Right ventricle myocardium inferior (tissue), 1 donor: ENCODE results near the gene PRAMEF7. TPM values are rescaled to one million over a fixed set of nuclear protein-coding genes. Genes with fewer than 3 reads are reported as not detected.
"Not testable (repeated sequence)": the region's sequence is repeated elsewhere in the genome, so short reads cannot be mapped to it uniquely, and the experiment has no call there.

Source experiments
- ATAC-seq: fragments of 200-7000 bp; cut with Tn5 transposase; one replicate; pipeline ENCODE4 v1.9.1; 2020; ENCODE audit warnings: mild to moderate bottlenecking, moderate library complexity
- DNase-seq: peaks from one replicate; pipeline ENCODE4 v3.0.0; 2021; ENCODE audit errors: missing footprints
- intact Hi-C: fragments of 100-400 bp; cut with DNase I; formaldehyde crosslinking; loops from one replicate; pipeline ENCODE4 v1.11.0; 2022
- long read RNA-seq: library from polyadenylated mRNA; unstranded; transcript quantifications from one replicate; pipeline ENCODE4 v2.0.0, GENCODE V29; 2021
- total RNA-seq: library from RNA; stranded (reverse); fragmentation: NEBNext Ultra II Directional; extraction: Animal tissue kit (Norgen Biotek cat#: 25700); gene quantifications from one replicate; pipeline ENCODE4 v1.2.1, GENCODE V29; 2021
- donor health status: DM: no; HTN: yes; CAD: no; lungs with severe emphysema.

Gene PRAMEF7
- total RNA-seq: not detected
- long read RNA-seq: 0 reads

DNA sequence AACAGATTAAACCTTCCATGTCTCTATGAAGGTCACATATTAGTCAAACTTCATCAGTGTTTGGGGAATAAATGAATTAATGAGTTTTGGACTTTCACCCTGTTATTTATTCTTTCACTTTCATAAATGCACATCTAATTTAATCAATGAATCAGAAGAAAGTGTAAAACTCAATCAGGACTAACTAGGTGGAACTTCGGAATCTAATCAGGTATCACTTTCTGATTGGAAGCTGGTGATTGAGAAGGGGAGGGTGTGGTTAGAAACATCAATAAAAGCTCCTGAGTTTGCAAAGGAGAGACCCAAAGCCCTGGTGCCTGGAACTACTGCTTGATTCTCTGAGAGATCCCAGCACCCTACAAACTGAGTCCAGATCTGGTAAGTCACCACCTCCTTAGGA lies at the start of gene PRAMEF7:
TSS of gene PRAMEF7 (plus strand) at position 301 of the 400 bp plus-strand sequence. CDS start 1,083 bp downstream, outside the sequence.
- intact Hi-C loops: not testable (repeated sequence)

DNA sequence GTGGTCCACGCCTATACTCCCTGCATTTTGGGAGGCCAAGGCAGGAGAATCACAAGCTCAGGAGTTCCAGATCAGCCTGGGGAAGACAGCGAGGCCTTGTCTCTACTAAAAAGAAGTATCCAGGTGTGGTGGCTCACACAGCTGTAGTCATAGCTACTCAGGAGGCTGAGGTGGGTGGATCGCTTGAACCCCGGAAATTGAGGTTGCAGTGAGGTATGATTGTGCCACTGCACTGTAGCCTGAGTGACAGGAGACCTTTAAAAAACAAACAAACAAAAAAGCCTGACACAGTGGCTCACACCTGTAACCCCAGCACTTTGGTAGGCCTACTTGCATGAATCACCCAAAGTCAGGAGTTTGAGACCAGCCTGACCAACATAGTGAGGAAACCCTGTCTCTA lies 38.0 kb upstream of the PRAMEF7 start:
- intact Hi-C loops, ATAC-seq, DNase-seq: not testable (repeated sequence)

More for the DNA sequence above, at the start of gene PRAMEF7:
- not testable (repeated sequence) for ATAC-seq, DNase-seq

DNA sequence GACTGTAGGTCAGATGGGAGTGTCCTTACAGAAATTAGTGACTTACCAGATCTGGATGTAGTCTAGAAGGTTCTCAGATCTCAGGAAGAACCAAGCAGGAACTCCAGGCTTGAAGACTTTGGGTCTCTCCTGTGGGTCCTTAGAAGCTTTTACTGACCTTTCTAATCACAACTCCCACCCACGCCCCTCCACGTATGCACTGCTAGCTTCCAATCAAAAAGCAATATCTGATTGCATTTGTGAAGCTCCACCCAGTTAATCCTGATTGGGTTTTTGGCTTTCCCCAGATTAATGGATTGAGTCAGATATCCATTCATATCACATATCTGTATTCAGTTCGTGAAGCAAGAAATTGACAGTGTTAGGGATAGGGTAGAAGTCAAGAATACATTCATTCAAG lies 30.3 kb upstream of the PRAMEF7 start, which contains the start of gene PRAMEF4:
TSS of gene PRAMEF4 (minus strand) at position 101 of the 400 bp plus-strand sequence. CDS start 2,807 bp downstream, outside the sequence.
- intact Hi-C loops, ATAC-seq, DNase-seq: not testable (repeated sequence)

DNA sequence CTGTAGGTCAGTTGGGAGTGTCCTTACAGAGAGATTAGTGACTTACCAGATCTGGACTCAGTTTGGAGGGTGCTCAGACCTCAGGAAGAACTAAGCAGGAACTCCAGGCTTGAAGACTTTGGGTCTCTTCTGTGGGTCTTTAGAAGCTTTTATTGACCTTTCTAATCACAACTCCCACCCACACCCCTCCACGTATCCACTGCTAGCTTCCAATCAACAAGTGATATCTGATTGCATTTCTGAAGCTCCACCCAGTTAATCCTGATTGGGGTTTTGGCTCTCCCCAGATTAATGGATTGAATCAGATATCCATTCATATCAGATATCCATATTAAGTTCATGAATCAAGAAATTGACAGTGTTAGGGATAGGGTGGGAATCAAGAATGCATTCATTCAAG lies 18.2 kb upstream of the PRAMEF7 start, which contains the start of gene PRAMEF10:
TSS of gene PRAMEF10 (minus strand) at position 101 of the 400 bp plus-strand sequence. CDS start 2,423 bp downstream, outside the sequence.
- ATAC-seq, DNase-seq, intact Hi-C loops: not testable (repeated sequence)

DNA sequence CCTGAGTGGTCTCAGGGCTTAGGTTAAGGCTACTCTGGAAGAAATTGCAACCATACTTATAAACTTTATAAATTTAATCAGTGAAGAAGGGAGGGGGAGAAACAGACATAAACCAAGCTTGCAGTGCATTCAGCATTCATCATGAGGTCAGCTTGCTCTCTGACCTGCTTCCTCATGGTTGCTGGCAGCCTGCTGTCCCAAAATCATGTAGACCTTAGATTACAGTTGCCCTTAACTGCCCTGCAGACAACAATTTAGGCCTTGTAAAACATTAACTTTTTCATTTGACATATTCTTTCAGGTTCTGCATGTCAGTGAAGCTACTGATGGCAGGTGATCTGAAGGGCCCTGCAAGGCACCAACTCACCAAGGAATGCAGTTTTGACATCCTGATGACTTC lies 17.2 kb upstream of the PRAMEF7 start:
- ATAC-seq, DNase-seq, intact Hi-C loops: not testable (repeated sequence)

DNA sequence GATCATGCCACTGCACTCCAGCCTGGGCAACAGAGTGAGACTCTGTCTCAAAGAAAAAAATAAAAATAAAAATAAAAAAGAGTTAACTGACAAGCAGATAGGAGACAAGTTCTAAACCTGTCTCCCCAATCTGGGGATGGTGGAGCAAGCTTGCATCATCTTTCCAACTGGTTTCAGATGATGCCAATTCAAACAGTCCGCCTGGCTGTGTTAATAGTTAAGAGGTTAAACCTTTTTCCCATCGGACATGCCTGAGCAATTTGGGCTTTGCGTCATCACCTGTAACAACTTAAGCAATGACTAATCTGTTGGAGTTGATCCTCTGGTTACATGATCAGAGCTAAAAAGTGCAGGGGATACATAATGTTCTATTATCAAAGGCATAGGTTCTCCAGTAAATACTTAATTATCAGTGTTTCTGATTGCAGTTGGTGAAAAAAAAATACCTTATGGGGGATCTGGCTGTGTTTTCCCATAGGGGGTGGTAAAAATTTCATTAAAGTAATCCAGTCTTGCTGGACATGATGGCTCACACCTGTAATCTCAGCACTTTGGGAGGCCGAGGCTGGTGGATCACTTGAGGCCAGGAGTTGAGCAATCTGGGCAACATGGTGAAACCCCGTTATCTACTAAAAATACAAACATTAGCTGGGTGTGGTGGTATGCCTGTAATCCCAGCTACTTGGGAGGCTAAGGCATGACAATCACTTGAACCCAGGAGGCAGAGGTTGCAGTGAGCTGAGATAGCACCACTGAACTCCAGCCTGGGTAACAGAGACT lies 12.4 kb upstream of the PRAMEF7 start:
- ATAC-seq, intact Hi-C loops, DNase-seq: not testable (repeated sequence)

DNA sequence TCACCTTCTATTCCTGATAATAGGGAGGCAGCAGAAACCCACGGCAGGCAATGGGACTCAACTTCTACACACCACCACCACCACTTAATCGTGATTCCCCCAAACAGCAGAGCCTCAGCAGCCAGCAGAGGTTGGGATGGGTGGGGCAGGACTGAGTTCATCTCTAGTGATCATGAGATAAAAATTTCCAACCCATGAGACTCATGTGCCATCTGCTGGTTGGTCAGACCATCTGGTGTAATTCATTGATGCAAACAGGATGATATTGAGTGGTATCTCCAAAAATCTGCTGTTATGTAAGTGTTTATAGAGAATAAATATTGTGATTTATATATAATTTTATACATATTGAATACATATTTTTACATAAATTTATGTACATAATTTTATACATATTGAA lies 5.3 kb downstream of the PRAMEF7 start:
- DNase-seq, intact Hi-C loops, ATAC-seq: not testable (repeated sequence)

DNA sequence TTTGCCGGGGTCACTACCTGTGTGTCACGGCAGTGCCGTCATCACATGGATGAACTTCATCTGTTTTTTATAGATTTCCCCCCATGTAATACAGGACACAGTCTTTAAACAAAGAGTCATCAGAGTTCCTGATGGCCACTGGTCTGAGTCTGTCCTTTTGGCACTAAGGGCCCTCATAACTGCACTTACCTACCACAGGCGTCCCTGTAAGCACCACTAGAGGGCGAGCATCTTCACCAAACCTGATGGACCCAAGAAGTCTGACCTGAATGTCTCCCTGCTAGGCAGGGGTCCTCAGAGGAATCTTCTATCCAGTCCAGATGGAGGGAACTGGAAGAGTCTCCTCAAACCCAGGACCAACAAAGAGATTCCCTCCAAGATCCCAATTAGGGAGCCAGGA lies 8.0 kb downstream of the PRAMEF7 start:
- DNase-seq, ATAC-seq, intact Hi-C loops: not testable (repeated sequence)

DNA sequence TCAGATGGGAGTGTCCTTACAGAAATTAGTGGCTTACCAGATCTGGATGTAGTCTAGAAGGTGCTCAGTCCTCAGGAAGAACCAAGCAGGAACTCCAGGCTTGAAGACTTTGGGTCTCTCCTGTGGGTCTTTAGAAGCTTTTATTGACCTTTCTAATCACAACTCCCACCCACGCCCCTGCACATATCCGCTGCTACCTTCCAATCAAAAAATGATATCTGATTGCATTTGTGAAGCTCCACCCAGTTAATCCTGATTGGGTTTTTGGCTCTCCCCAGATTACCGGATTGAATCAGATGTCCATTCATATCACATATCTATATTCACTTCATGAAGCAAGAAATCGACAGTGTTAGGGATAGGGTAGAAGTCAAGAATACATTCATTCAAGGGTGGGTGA lies 31.1 kb downstream of the PRAMEF7 start, which contains the start of gene PRAMEF6:
TSS of gene PRAMEF6 (minus strand) at position 101 of the 400 bp plus-strand sequence. CDS start 5,062 bp downstream, outside the sequence.
- DNase-seq, intact Hi-C loops, ATAC-seq: not testable (repeated sequence)

Other genes starting within 250 kb of the PRAMEF7 start
- gene AADACL3, start 200.5 kb upstream of the PRAMEF7 start, total RNA-seq: not detected
- gene CFAP107, start 170.4 kb upstream of the PRAMEF7 start, total RNA-seq: not detected
- gene PRAMEF12, start 142.9 kb upstream of the PRAMEF7 start, total RNA-seq: not detected
- gene PRAMEF1, start 125.2 kb upstream of the PRAMEF7 start, total RNA-seq: not detected
- gene PRAMEF11, start 85.2 kb upstream of the PRAMEF7 start, total RNA-seq: not detected
- gene HNRNPCL1, start 67.9 kb upstream of the PRAMEF7 start, total RNA-seq: not detected
- not detected for gene PRAMEF2, start 59.5 kb upstream of the PRAMEF7 start, total RNA-seq
- gene PRAMEF4, start 30.4 kb upstream of the PRAMEF7 start, total RNA-seq: not detected
- not detected for gene PRAMEF10, start 18.3 kb upstream of the PRAMEF7 start, total RNA-seq
- not detected for gene PRAMEF6, start 31.0 kb downstream of the PRAMEF7 start, total RNA-seq
- gene PRAMEF27, start 140.0 kb downstream of the PRAMEF7 start, total RNA-seq: not detected
- not detected for gene HNRNPCL3, start 144.2 kb downstream of the PRAMEF7 start, total RNA-seq
- gene PRAMEF25, start 154.2 kb downstream of the PRAMEF7 start, total RNA-seq: not detected
- not detected for gene HNRNPCL2, start 200.2 kb downstream of the PRAMEF7 start, total RNA-seq
- gene PRAMEF26, start 239.4 kb downstream of the PRAMEF7 start, total RNA-seq: not detected
- gene HNRNPCL4, start 249.0 kb downstream of the PRAMEF7 start, total RNA-seq: not detected